ENCODE data around the gene MRPL42. TPM values are rescaled to one million over a fixed set of nuclear protein-coding genes. Genes with fewer than 3 reads are reported as not detected.

The MRPL42 gene
- polyA plus RNA-seq, 1 of the 3 experiments (the other 2 are of a cell fraction): 39.5 TPM

- TF ChIP-seq REST (IDR thresholded peaks at IDR 0.05; ENCODE audit: low read depth, low read length) (no peak), POLR2AphosphoS5 (IDR thresholded peaks at IDR 0.05; ENCODE audit: low read depth, low read length) (no peak)
Observed at GRCh38 chr12:93422050-93422449, 45.3 kb upstream of the MRPL42 start (continued).

- POLR2A ChIA-PET: no interaction called here
- H3K9me2 ChIP-seq: no peaks in the 10 kb centered on the region
- no peak overlapping the region for H3K9ac ChIP-seq
- H3K79me2 ChIP-seq (ENCODE audit: insufficient read depth): peaks cover 100% of the 10 kb centered on the region
- H3K4me2 ChIP-seq: no peak overlapping the region
- peaks cover 5% of the 10 kb centered on the region for H3F3A ChIP-seq (replicated peaks; ENCODE audit: insufficient read depth)
- H3K9me3 ChIP-seq: no peaks in the 10 kb centered on the region
- H3K27ac ChIP-seq (ENCODE audit: low read depth in 2 of 2, low read length in 1 of 2): peak overlapping the region in 1 of 2 experiments; percentile 64; a peak in 2 of 4 replicates
- H4K20me1 ChIP-seq (ENCODE audit: insufficient read depth): peaks cover 99% of the 10 kb centered on the region
- peaks cover 0 to 4% of the 10 kb centered on the region in 2 experiments for H3K36me3 ChIP-seq (replicated peaks in 1 of 2; ENCODE audit: control insufficient read depth in 1 of 2, insufficient read depth in 2 of 2, low read length in 1 of 2)
- CTCF ChIA-PET: interaction anchor here (0.9 to 1.7 kb wide), 4 partner anchors 11 to 29 kb away, joined by 3 to 4 read pairs (median 4); no protein-coding TSS in a partner anchor
- no peak for DNase-seq
- H3K27me3 ChIP-seq (ENCODE audit: insufficient read depth): no peaks in the 10 kb centered on the region
- 88% methylated on average over 8 of the region's 8 CpGs for WGBS (ENCODE audit: low lambda C conversion rate)
- H3K4me3 ChIP-seq (ENCODE audit: low read depth in 2 of 2, low read length in 1 of 2): no peak overlapping the region
- peaks cover 20 to 29% of the 10 kb centered on the region in 2 experiments; a peak in 3 of 4 replicates for H3K4me1 ChIP-seq (ENCODE audit: control insufficient read depth in 1 of 2, insufficient read depth in 2 of 2, low read depth in 1 of 2, low read length in 1 of 2)
- no peak overlapping the region for H2AFZ ChIP-seq (ENCODE audit: low read depth)
- TF ChIP-seq ZBTB33 (IDR thresholded peaks at IDR 0.05; ENCODE audit: borderline replicate concordance, low read depth) (no peak), SMC3 (IDR thresholded peaks at IDR 0.05; ENCODE audit: low read depth, low read length) (no peak), RCOR1 (IDR thresholded peaks at IDR 0.05; ENCODE audit: low read length) (no peak), FOXJ3 (CRISPR knock-in tag; IDR thresholded peaks at IDR 0.05) (no peak), IRF3 (IDR thresholded peaks at IDR 0.05; ENCODE audit: low read depth, low read length) (no peak), TCF12 (IDR thresholded peaks at IDR 0.05) (no peak), POLR2AphosphoS5 (IDR thresholded peaks at IDR 0.05; ENCODE audit: low read depth, low read length) (no peak), PBX3 (IDR thresholded peaks at IDR 0.05) (no peak), NFIC (IDR thresholded peaks at IDR 0.05; ENCODE audit: borderline replicate concordance) (no peak)
Observed at GRCh38 chr12:93425736-93426411, 41.4 kb upstream of the MRPL42 start.

All from SK-N-SH (cell line).